Renal pelvis (tissue), 4 donors: Measurements from ENCODE around the gene MPRIP. TPM values are rescaled to one million over a fixed set of nuclear protein-coding genes. Genes with fewer than 3 reads are reported as not detected.

Source experiments
- DNase-seq: peaks from one replicate; pipeline ENCODE4 v3.0.0-alpha.2; 2013
- polyA plus RNA-seq, 3 donors: library from polyadenylated mRNA; unstranded; fragments of 120-200 nt; gene quantifications; one replicate each; pipeline ENCODE4 v1.2.1, GENCODE V29; 2013; ENCODE audit not compliant: insufficient read length in 3 of 3

MPRIP gene
- polyA plus RNA-seq, 3 donors = 164 to 176 (median 171) TPM

- no peak for DNase-seq
Observed at GRCh38 chr17:17025621-17026020, 16.6 kb upstream of the MPRIP start.

- DNase-seq = no peak
Observed at GRCh38 chr17:17026163-17026562, 16.1 kb upstream of the MPRIP start.

GRCh38 chr17:17027442-17028058 lies 14.7 kb upstream of the MPRIP start:
- DNase-seq = no peak

- DNase-seq = no peak
Observed at GRCh38 chr17:17028059-17028877, 14.0 kb upstream of the MPRIP start.

- no peak for DNase-seq
Observed at GRCh38 chr17:17028878-17029535, 13.2 kb upstream of the MPRIP start.

GRCh38 chr17:17029938-17030337 lies 12.3 kb upstream of the MPRIP start:
- no peak for DNase-seq

- no peak for DNase-seq
Observed at GRCh38 chr17:17030515-17031211, 11.6 kb upstream of the MPRIP start.

- no peak for DNase-seq
Observed at GRCh38 chr17:17032131-17032692, 10.0 kb upstream of the MPRIP start.

GRCh38 chr17:17033466-17033865 lies 8.8 kb upstream of the MPRIP start:
- no peak for DNase-seq

- no peak for DNase-seq
Observed at GRCh38 chr17:17034026-17034425, 8.2 kb upstream of the MPRIP start.

GRCh38 chr17:17034496-17035075 lies 7.7 kb upstream of the MPRIP start:
- DNase-seq = no peak

- DNase-seq = no peak
Observed at GRCh38 chr17:17035490-17035889, 6.8 kb upstream of the MPRIP start.

GRCh38 chr17:17035920-17036523 lies 6.2 kb upstream of the MPRIP start:
- no peak for DNase-seq

GRCh38 chr17:17036524-17036998 lies 5.7 kb upstream of the MPRIP start:
- DNase-seq = no peak

- DNase-seq = no peak
Observed at GRCh38 chr17:17039911-17040310, 2.3 kb upstream of the MPRIP start.

- no peak for DNase-seq
Observed at GRCh38 chr17:17041018-17041521, 1.2 kb upstream of the MPRIP start.

GRCh38 chr17:17041571-17042383 lies 480 bp upstream of the MPRIP start:
- DNase-seq = peak; percentile 98

GRCh38 chr17:17042851-17043460 lies 699 bp downstream of the MPRIP start:
- DNase-seq = no peak

- DNase-seq = no peak
Observed at GRCh38 chr17:17043461-17044271, 1.4 kb downstream of the MPRIP start.
